ENCODE results near the gene LHFPL2.

DNA sequence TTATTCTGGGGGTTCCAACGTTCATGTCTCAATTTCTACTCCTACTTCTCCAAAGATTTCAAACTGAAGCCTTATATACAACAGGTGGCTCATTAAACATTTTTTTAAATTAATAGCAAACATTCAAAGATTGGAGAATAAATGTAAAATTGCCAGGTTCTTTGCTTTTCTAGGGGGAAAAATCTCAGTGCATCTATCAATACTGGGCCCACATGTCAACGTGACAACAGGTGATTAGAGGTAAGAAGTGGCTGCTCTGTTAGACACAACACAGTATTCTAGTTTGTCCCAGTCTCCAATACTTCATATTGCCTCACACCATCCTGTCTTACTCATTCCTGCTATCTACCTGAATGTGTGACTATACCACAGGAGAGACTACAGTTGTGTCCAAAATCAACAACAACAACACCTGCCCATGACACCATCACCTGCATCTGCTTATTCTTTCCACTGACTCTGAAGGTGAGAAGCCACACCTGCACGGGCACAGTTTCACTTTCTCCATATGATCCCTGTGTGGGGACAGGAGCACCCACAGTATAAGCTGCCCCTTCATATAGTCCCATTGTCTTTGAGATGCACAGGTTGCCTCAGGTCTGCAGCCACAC lies 110.2 kb downstream of the LHFPL2 start:
- TF ChIP-seq, protein P1, sequence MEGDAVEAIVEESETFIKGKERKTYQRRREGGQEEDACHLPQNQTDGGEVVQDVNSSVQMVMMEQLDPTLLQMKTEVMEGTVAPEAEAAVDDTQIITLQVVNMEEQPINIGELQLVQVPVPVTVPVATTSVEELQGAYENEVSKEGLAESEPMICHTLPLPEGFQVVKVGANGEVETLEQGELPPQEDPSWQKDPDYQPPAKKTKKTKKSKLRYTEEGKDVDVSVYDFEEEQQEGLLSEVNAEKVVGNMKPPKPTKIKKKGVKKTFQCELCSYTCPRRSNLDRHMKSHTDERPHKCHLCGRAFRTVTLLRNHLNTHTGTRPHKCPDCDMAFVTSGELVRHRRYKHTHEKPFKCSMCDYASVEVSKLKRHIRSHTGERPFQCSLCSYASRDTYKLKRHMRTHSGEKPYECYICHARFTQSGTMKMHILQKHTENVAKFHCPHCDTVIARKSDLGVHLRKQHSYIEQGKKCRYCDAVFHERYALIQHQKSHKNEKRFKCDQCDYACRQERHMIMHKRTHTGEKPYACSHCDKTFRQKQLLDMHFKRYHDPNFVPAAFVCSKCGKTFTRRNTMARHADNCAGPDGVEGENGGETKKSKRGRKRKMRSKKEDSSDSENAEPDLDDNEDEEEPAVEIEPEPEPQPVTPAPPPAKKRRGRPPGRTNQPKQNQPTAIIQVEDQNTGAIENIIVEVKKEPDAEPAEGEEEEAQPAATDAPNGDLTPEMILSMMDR (IDR thresholded peaks at IDR 0.05): no peak
- TF ChIP-seq POLR2A (IDR thresholded peaks at IDR 0.05): no peak

Measured in body of pancreas (tissue), 4 donors.